HEK293 (cell line): ENCODE measurements around the gene SMAD4.

ENCODE experiments used
- GLI2 ChIP-seq: fragments of 450-650 bp; formaldehyde crosslinking; IDR thresholded peaks from 2 replicates; pipeline ENCODE4; 2017; ENCODE audit warnings: missing biosample characterization, missing genetic modification characterization, low read depth, borderline replicate concordance
- MZF1 ChIP-seq: fragments of 450-650 bp; formaldehyde crosslinking; IDR thresholded peaks from 2 replicates; pipeline ENCODE4 v1.5.1; 2017; ENCODE audit warnings: missing biosample characterization, missing genetic modification characterization, borderline replicate concordance
- SETDB1 ChIP-seq: IDR thresholded peaks from one replicate; pipeline ENCODE4 v1.6.1; 2017; ENCODE audit warnings: mild to moderate bottlenecking, low read length, moderate library complexity, mixed read lengths; ENCODE audit not compliant: insufficient read length
- WT1 ChIP-seq: fragments of 450-650 bp; formaldehyde crosslinking; IDR thresholded peaks from 2 replicates; pipeline ENCODE4 v1.5.1; 2016; ENCODE audit warnings: missing biosample characterization, missing genetic modification characterization
- ZBTB10 ChIP-seq: fragments of 450-650 bp; formaldehyde crosslinking; IDR thresholded peaks from 2 replicates; pipeline ENCODE4 v1.5.1; 2016; ENCODE audit warnings: missing biosample characterization, missing genetic modification characterization
- ZBTB17 ChIP-seq: fragments of 450-650 bp; formaldehyde crosslinking; IDR thresholded peaks from 2 replicates; pipeline ENCODE4 v1.5.1; 2016; ENCODE audit warnings: missing biosample characterization, missing genetic modification characterization
- ZBTB20 ChIP-seq: fragments of 450-650 bp; formaldehyde crosslinking; IDR thresholded peaks from 2 replicates; pipeline ENCODE4 v1.5.1; 2016; ENCODE audit warnings: missing biosample characterization, missing genetic modification characterization
- ZBTB26 ChIP-seq: fragments of 450-650 bp; formaldehyde crosslinking; optimal IDR thresholded peaks from 2 replicates; pipeline ENCODE3; 2016; ENCODE audit warnings: missing biosample characterization, mild to moderate bottlenecking, missing genetic modification characterization
- ZBTB48 ChIP-seq: fragments of 450-650 bp; formaldehyde crosslinking; IDR thresholded peaks from 2 replicates; pipeline ENCODE4 v1.5.1; 2016; ENCODE audit warnings: missing biosample characterization, missing genetic modification characterization
- ZFP37 ChIP-seq: fragments of 450-650 bp; formaldehyde crosslinking; IDR thresholded peaks from 2 replicates; pipeline ENCODE4 v1.5.1; 2016; ENCODE audit warnings: missing biosample characterization, missing genetic modification characterization
- ZNF112 ChIP-seq: fragments of 450-650 bp; formaldehyde crosslinking; IDR thresholded peaks from 2 replicates; pipeline ENCODE4 v1.5.0; 2017; ENCODE audit warnings: missing biosample characterization, missing genetic modification characterization
- ZNF362 ChIP-seq: fragments of 450-650 bp; formaldehyde crosslinking; IDR thresholded peaks from 2 replicates; pipeline ENCODE4 v1.5.1; 2016; ENCODE audit warnings: missing biosample characterization, missing genetic modification characterization
- ZNF398 ChIP-seq: fragments of 450-650 bp; formaldehyde crosslinking; IDR thresholded peaks from 2 replicates; pipeline ENCODE4 v1.5.1; 2017; ENCODE audit warnings: missing biosample characterization, missing genetic modification characterization
- ZNF449 ChIP-seq: fragments of 450-650 bp; formaldehyde crosslinking; IDR thresholded peaks from 2 replicates; pipeline ENCODE4 v1.5.1; 2017; ENCODE audit warnings: missing biosample characterization, mild to moderate bottlenecking, missing genetic modification characterization, moderate library complexity
- ZNF510 ChIP-seq: fragments of 450-650 bp; formaldehyde crosslinking; IDR thresholded peaks from 2 replicates; pipeline ENCODE4 v1.5.1; 2018; ENCODE audit warnings: mild to moderate bottlenecking, missing genetic modification characterization, missing biosample characterization; ENCODE audit not compliant: insufficient replicate concordance
- ZNF518A ChIP-seq: fragments of 450-650 bp; formaldehyde crosslinking; conservative IDR thresholded peaks from 2 replicates; pipeline ENCODE4 v1.5.1; 2016; ENCODE audit warnings: low read depth, missing biosample characterization, missing genetic modification characterization
- ZNF600 ChIP-seq: fragments of 450-650 bp; formaldehyde crosslinking; IDR thresholded peaks from 2 replicates; pipeline ENCODE4 v1.5.1; 2016; ENCODE audit warnings: missing biosample characterization, missing genetic modification characterization
- ZNF645 ChIP-seq: fragments of 450-650 bp; formaldehyde crosslinking; IDR thresholded peaks from 2 replicates; pipeline ENCODE4; 2016; ENCODE audit warnings: missing biosample characterization, missing genetic modification characterization
- ZNF658 ChIP-seq: fragments of 450-650 bp; formaldehyde crosslinking; IDR thresholded peaks from 2 replicates; pipeline ENCODE4; 2016; ENCODE audit warnings: missing biosample characterization, missing genetic modification characterization
- ZNF660 ChIP-seq: fragments of 450-650 bp; IDR thresholded peaks from 2 replicates; pipeline ENCODE4 v1.5.1; 2018; ENCODE audit warnings: missing biosample characterization, mild to moderate bottlenecking, missing genetic modification characterization
- ZNF677 ChIP-seq: fragments of 450-650 bp; IDR thresholded peaks from 2 replicates; pipeline ENCODE4 v1.5.0; 2018; ENCODE audit warnings: missing biosample characterization, mild to moderate bottlenecking, missing genetic modification characterization, moderate library complexity
- ZNF701 ChIP-seq: fragments of 450-650 bp; formaldehyde crosslinking; IDR thresholded peaks from 2 replicates; pipeline ENCODE4 v1.5.1; 2016; ENCODE audit warnings: missing biosample characterization, missing genetic modification characterization
- ZNF776 ChIP-seq: fragments of 450-650 bp; formaldehyde crosslinking; IDR thresholded peaks from 2 replicates; pipeline ENCODE4 v1.5.0; 2017; ENCODE audit warnings: missing biosample characterization, missing genetic modification characterization, borderline replicate concordance
- ZSCAN30 ChIP-seq: fragments of 450-650 bp; IDR thresholded peaks from 2 replicates; pipeline ENCODE4 v1.5.1; 2018; ENCODE audit warnings: missing biosample characterization, mild to moderate bottlenecking, missing genetic modification characterization, moderate library complexity

Gene SMAD4

GRCh38 chr18:51029694-51030536 lies at the start of gene SMAD4 (continued):
- TF ChIP-seq ZFP37 (tag by site-specific recombination) (peak; percentile 87; the same call in 1 of the 2 replicates), ZNF518A (tag by site-specific recombination) (no peak), ZNF600 (tag by site-specific recombination) (peak; percentile 47; the same call in 1 of the 2 replicates), WT1 (no peak), ZNF658 (tag by site-specific recombination) (no peak), ZNF112 (tag by site-specific recombination) (no peak), ZBTB26 (tag by site-specific recombination) (peak; percentile 57), MZF1 (tag by site-specific recombination) (no peak), ZBTB20 (peak; percentile 54; the same call in 1 of the 2 replicates), ZNF677 (tag by site-specific recombination) (no peak), ZNF449 (tag by site-specific recombination) (no peak), ZNF398 (tag by site-specific recombination) (peak; percentile 50; the same call in 1 of the 2 replicates), ZNF645 (no peak), GLI2 (tag by site-specific recombination) (no peak), ZNF701 (tag by site-specific recombination) (no peak), ZNF660 (tag by site-specific recombination) (no peak), ZSCAN30 (tag by site-specific recombination) (no peak; the same call in 1 of the 2 replicates), ZNF510 (tag by site-specific recombination) (no peak), ZBTB48 (tag by site-specific recombination) (no peak), SETDB1 (no peak), ZBTB17 (tag by site-specific recombination) (peak; percentile 56; the same call in 1 of the 2 replicates), ZBTB10 (tag by site-specific recombination) (no peak), ZNF776 (no peak), ZNF362 (tag by site-specific recombination) (no peak)
